Testis (tissue), 3 donors: ENCODE measurements around the gene HDGFL2. TPM values are rescaled to one million over a fixed set of nuclear protein-coding genes. Genes with fewer than 3 reads are reported as not detected.
A peak's percentile ranks its signal among the peaks of the same experiment; 100 is the strongest.

ENCODE experiments used
- DNase-seq: peaks from one replicate; pipeline ENCODE4 v3.0.0-alpha.2; 2019
- H3K27ac ChIP-seq, 2 donors: fragments of 200-600 bp; sonication (generic); one replicate each; pipeline ENCODE4 v1.5.1; 2019
- H3K27me3 ChIP-seq: fragments of 200-600 bp; sonication (generic); one replicate; pipeline ENCODE4 v1.5.1; 2019
- H3K36me3 ChIP-seq: fragments of 200-600 bp; sonication (generic); one replicate; pipeline ENCODE4 v1.5.1; 2017; ENCODE audit warnings: low read depth; ENCODE audit errors: missing control alignments
- H3K4me1 ChIP-seq: fragments of 200-600 bp; sonication (generic); one replicate; pipeline ENCODE4 v1.5.1; 2019
- H3K4me3 ChIP-seq, 2 donors: fragments of 200-600 bp; sonication (generic); one replicate each; pipeline ENCODE4 v1.5.1; 2017 to 2019
- H3K9me3 ChIP-seq: fragments of 200-600 bp; sonication (generic); one replicate; pipeline ENCODE4 v1.5.1; 2017
- POLR2A ChIP-seq: fragments of 450-650 bp; IDR thresholded peaks from one replicate; pipeline ENCODE4 v1.6.1; 2017; ENCODE audit warnings: antibody characterized with exemption, mild to moderate bottlenecking, moderate library complexity
- WGBS, 2 donors: methylation state at CpG; one replicate each; pipeline ENCODE4 v1.1.5; 2018; 5-methylcytosine and 5-hydroxymethylcytosine counted together
- intact Hi-C: fragments of 100-400 bp; cut with DNase I; formaldehyde crosslinking; loops from one replicate; pipeline ENCODE4 v1.15.1; 2023; ENCODE audit warnings: low total_unique reads
- polyA plus RNA-seq: library from polyadenylated mRNA; stranded (reverse); fragments of 350-450 nt; fragmentation: Illumina TruSeq; extraction: RNeasy Lipid Tissue Mini Kit (QIAGEN cat#74804); gene quantifications from one replicate; pipeline ENCODE4 v1.2.3, GENCODE V29; 2014; ENCODE audit warnings: low read depth, low replicate concordance; ENCODE audit not compliant: insufficient read depth
- total RNA-seq, 2 donors: library from RNA; depleted of rRNA; stranded (reverse); fragments of >200 nt; gene quantifications; one replicate each; pipeline ENCODE4 v1.2.3, GENCODE V29; 2016
- TF ChIP-seq, protein P1 (sequence below), 3 experiments: fragments of 450-650 bp in 2 of 3; fragments of 200-600 bp in 1 of 3; sonication (generic) in 1 of 3; IDR thresholded peaks; one replicate each; pipeline ENCODE4 v1.5.1; 2016 to 2019; ENCODE audit warnings: antibody characterized with exemption in 3 of 3, mild to moderate bottlenecking in 2 of 3, moderate library complexity in 1 of 3

HDGFL2 gene
- total and polyA plus RNA-seq, 3 donors from 2014 or later: 81.4 to 141 (median 95.8) TPM

DNA sequence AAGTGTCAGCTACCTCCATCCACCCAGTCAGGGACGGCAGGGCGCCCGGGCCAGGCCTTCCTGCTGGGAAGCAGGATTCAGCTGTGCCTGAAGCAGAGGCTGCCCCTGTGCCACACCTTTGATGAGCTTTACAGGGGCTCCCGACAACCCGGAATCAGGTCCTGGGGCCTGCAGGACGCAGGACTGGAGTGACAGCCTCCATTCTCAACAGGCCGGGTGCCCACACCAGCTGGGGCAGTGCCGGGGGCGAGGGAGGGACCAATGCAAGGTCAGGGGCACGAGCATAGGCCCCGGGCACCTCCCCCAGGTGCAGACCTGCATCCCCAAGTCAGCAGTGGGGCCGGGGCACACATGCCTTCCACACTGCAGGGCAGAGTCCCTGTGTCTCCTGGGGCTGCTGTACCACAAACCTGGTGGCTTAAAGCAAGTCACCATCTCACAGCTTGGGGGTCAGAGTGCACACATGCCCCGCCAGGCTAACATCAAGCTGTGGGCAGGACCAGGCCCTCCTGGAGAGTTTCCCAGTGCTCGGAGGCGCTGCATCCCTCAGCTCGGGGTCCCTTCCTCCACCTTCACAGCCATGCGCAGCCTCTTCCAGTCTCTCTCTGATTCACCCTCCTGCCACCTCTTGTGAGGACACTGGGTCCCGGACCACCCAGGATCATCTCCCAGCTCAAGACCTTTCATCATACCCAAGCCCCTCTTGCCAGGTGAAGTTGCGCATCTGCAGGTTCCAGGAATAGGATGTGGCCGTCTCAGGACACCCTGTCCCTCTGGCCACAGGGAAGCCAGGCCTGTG, 27.9 kb upstream of the HDGFL2 start:
- Histone ChIP-seq H3K4me1 (peaks cover 11% of the 10 kb centered on the region), H3K4me3 (no peak overlapping the region), H3K9me3 (no peaks in the 10 kb centered on the region), H3K27ac (no peak overlapping the region), H3K36me3 (no peaks in the 10 kb centered on the region), H3K27me3 (no peaks in the 10 kb centered on the region)
- intact Hi-C loops: no loop called here
- 73 to 83% methylated on average over 7 to 18 of the region's 20 CpGs for WGBS, 2 donors
- TF ChIP-seq POLR2A: no peak
- TF ChIP-seq, protein P1, sequence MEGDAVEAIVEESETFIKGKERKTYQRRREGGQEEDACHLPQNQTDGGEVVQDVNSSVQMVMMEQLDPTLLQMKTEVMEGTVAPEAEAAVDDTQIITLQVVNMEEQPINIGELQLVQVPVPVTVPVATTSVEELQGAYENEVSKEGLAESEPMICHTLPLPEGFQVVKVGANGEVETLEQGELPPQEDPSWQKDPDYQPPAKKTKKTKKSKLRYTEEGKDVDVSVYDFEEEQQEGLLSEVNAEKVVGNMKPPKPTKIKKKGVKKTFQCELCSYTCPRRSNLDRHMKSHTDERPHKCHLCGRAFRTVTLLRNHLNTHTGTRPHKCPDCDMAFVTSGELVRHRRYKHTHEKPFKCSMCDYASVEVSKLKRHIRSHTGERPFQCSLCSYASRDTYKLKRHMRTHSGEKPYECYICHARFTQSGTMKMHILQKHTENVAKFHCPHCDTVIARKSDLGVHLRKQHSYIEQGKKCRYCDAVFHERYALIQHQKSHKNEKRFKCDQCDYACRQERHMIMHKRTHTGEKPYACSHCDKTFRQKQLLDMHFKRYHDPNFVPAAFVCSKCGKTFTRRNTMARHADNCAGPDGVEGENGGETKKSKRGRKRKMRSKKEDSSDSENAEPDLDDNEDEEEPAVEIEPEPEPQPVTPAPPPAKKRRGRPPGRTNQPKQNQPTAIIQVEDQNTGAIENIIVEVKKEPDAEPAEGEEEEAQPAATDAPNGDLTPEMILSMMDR (IDR thresholded peaks at IDR 0.05): no peak
- no peak for DNase-seq

DNA sequence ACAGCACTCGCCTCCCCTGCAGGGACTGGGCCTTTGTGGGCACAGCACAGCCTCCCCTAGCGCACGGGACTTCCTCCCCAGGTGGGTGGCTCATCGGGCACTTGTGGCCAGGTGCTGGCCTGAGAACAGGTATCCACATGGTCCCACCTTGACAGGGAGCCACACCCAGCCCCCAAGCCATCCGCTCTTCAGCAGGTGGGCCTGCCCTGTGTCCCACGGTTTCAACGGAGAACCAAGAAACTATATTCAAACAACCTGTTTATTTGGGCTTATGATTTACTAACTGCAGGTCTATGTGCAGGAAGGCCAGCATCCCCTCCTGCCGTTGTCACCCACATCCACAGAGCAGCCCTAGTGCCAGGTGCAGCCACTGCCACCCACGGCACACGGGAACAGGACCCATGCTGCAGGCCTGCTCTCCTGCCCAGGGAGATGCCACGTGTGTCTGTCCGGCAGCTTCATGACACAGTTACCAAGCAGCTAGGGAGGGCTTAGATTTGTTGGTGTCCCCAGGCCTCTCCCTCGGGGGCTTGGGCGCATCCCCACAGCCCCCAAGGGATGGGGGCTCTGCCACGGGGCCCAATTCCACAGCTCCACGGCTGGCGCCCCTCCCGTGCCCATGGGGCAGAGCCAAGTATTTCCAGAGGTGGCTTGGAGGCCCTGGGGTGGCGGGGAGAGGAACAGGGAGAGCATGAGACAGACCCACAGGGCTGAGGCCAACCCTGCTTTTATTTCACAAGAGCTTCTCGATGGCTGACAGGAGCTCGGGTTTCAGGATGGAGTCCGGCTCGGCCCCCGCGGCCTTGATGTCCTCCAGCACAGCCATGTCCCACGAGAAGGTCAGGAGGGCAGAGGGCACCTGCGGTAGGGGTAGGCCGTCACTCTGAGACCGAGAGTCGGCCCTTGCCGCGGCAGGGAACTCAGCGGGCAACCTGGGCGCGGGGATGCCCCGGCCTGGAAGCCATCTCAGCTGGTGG, 27.0 kb upstream of the HDGFL2 start:
- Histone ChIP-seq H3K27ac (peak overlapping the region; percentile 20 to 56), H3K9me3 (no peaks in the 10 kb centered on the region), H3K4me3 (no peak overlapping the region), H3K4me1 (peaks cover 11% of the 10 kb centered on the region), H3K27me3 (no peaks in the 10 kb centered on the region), H3K36me3 (no peaks in the 10 kb centered on the region)
- 73 to 91% methylated on average over 7 to 31 of the region's 36 CpGs for WGBS, 2 donors
- intact Hi-C loops: no loop called here
- DNase-seq: no peak
- TF ChIP-seq, protein P1 (IDR thresholded peaks at IDR 0.05): no peak
- TF ChIP-seq POLR2A: no peak

DNA sequence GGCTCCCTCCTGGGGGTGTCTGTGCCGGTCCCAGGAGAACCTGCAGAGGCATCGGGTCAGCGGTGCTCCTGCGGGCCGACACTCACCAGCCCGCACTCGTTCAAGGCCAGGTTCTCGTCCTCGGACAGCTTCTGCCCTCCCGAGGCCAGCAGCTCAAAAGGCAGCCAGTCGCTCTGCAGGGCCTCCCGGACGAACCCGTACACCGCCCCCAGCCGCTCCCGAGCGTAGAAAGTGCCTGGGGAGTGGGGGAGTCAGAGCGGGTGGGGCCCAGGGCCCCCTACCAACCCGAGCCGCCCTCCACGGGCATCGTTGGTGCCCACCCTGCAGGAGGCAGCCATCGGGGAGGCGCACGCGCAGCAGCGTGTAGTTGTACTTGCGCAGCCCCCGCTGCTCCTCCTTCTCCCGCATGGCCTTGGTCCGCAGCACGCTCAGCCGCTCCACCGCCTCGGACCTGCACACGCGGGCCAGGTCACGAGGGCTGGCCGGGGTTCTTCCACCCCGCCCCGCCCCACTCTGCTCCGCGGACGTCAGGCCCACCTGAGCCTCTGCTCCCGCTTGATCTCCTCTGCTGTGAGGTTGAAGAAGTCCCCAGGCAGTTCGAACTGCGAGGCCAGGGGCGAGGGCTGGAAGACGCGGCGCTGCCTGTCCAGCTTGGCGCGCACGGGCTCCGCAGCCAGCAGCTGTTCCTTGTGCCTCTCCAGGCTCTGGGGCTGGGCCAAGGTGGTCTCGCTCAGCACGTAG, 26.0 kb upstream of the HDGFL2 start:
- intact Hi-C loops: no loop called here
- WGBS, 2 donors: 66 to 74% methylated on average over 23 to 56 of the region's 58 CpGs
- Histone ChIP-seq H3K4me1 (peaks cover 11% of the 10 kb centered on the region), H3K27me3 (no peaks in the 10 kb centered on the region), H3K27ac (peak overlapping the region; percentile 20 to 56), H3K4me3 (no peak overlapping the region), H3K36me3 (no peaks in the 10 kb centered on the region), H3K9me3 (no peaks in the 10 kb centered on the region)
- TF ChIP-seq, protein P1 (IDR thresholded peaks at IDR 0.05): no peak
- TF ChIP-seq POLR2A: no peak
- peak; percentile 63 for DNase-seq

DNA sequence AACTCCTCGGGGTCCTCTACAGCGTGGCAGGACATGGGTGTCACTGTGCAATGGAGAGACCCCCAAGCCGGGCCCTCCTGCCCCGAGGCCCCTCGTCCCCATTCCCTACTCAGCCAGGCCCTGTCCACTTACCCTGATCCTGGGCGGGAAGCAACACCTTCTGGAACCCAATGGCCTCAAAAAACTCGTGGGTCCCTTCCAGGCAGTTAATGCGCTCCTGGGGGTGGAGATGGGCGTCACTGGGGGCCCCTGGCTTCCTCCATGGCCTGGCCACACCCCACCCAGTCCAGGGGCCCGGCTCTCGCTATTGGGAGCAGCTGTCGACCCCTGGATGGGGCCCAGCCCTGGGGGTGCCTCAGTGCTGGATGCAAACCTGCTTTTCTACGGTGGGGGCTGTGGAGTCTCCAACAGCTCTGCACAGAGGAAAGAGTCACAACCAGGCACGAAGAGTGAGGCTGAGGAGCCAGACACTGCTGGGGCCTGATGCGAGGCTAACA, 25.3 kb upstream of the HDGFL2 start:
- intact Hi-C loops: no loop called here
- no peak for DNase-seq
- WGBS, 2 donors: 66 to 90% methylated on average over 10 to 15 of the region's 15 CpGs
- Histone ChIP-seq H3K27ac (peak overlapping the region in 1 of 2 donors; percentile 56), H3K27me3 (no peaks in the 10 kb centered on the region), H3K4me3 (no peak overlapping the region), H3K36me3 (no peaks in the 10 kb centered on the region), H3K9me3 (no peaks in the 10 kb centered on the region), H3K4me1 (peaks cover 11% of the 10 kb centered on the region)
- TF ChIP-seq POLR2A: no peak
- TF ChIP-seq, protein P1 (IDR thresholded peaks at IDR 0.05): no peak
